ENCODE measurements around the gene POLR3G. TPM values are rescaled to one million over a fixed set of nuclear protein-coding genes. Genes with fewer than 3 reads are reported as not detected.

POLR3G gene
- total RNA-seq, 1 experiment from 2014 or later: 73.6 TPM

GRCh38 chr5:90483206-90483605 lies 8.5 kb downstream of the POLR3G start:
- no peak overlapping the region for H3K56ac ChIP-seq (ENCODE audit: insufficient read length, low read depth, low read length)
- H3K4me2 ChIP-seq (ENCODE audit: insufficient read depth, insufficient read length, low read length): no peak overlapping the region
- DNase-seq: no peak
- no peak overlapping the region for H3K9ac ChIP-seq (ENCODE audit: extremely low read depth, insufficient read length, low read length)
- no peak overlapping the region for H2AFZ ChIP-seq (ENCODE audit: low read length)
- no peak overlapping the region for H4K91ac ChIP-seq (ENCODE audit: insufficient read length, low read depth, low read length)
- no peaks in the 10 kb centered on the region for H3K23me2 ChIP-seq (ENCODE audit: insufficient read length, low read depth, low read length, poor library complexity, severe bottlenecking)
- no CpG with 5 or more reads among the region's 8 CpGs for WGBS (ENCODE audit: extremely low coverage, insufficient read length, low lambda C conversion rate)
- Mint-ChIP-seq H3K27ac (peak overlapping the region in 2 of 3 experiments; percentile 44 to 75; a peak in 5 of 7 replicates), H3K27me3 (ENCODE audit: low read depth) (no peaks in the 10 kb centered on the region), H3K4me1 (peaks cover 32 to 36% of the 10 kb centered on the region in 2 experiments), H3K36me3 (ENCODE audit: insufficient read depth in 1 of 3, low read depth in 3 of 3) (peaks cover 29 to 60% (median 54%) of the 10 kb centered on the region in 3 experiments), H3K4me3 (peak overlapping the region in 1 of 2 experiments; percentile 19; a peak in 1 of 5 replicates), H3K9me3 (no peaks in the 10 kb centered on the region)
- H2BK20ac ChIP-seq (ENCODE audit: low read depth, low read length, poor library complexity, severe bottlenecking): no peak overlapping the region
- no peak overlapping the region for H2AK5ac ChIP-seq (ENCODE audit: insufficient read length, low read length)
- no peak overlapping the region for H4K5ac ChIP-seq (ENCODE audit: insufficient read length, low read depth, low read length)
- H3K4ac ChIP-seq (ENCODE audit: low read depth, low read length): no peak overlapping the region
- no peak overlapping the region for H2BK15ac ChIP-seq (ENCODE audit: low read depth, low read length)
- H3K18ac ChIP-seq (ENCODE audit: insufficient read length, low read depth, low read length): no peak overlapping the region
- no peak overlapping the region for H2BK120ac ChIP-seq (ENCODE audit: low read depth, low read length, poor library complexity, severe bottlenecking)
- peaks cover 9% of the 10 kb centered on the region for H3K4me1 ChIP-seq (ENCODE audit: insufficient read depth, low read length)
- no peak overlapping the region for H3K23ac ChIP-seq (ENCODE audit: insufficient read length, low read depth, low read length)
- no peaks in the 10 kb centered on the region for H4K20me1 ChIP-seq (ENCODE audit: control insufficient read depth, insufficient read depth, insufficient read length)
- H4K8ac ChIP-seq (replicated peaks; ENCODE audit: insufficient read length, low read depth, low read length): no peak overlapping the region
- H3K27me3 ChIP-seq (ENCODE audit: insufficient read depth, low read length): no peaks in the 10 kb centered on the region
- H3K9me3 ChIP-seq (ENCODE audit: control insufficient read depth, low read depth, low read length): no peaks in the 10 kb centered on the region
- no peak overlapping the region for H3K14ac ChIP-seq (ENCODE audit: insufficient read depth, low read length)
- no peaks in the 10 kb centered on the region for H3K79me1 ChIP-seq (ENCODE audit: insufficient read depth, low read depth, low read length, poor library complexity, severe bottlenecking)
- no peak overlapping the region for H2BK5ac ChIP-seq (ENCODE audit: insufficient read length, low read length)
- no peak for TF ChIP-seq CTCF (conservative IDR thresholded peaks at IDR 0.05)
- no peak overlapping the region for H3K27ac ChIP-seq (ENCODE audit: insufficient read length, low read depth, low read length)
- H3K79me2 ChIP-seq (ENCODE audit: insufficient read depth, low read length): peaks cover 29% of the 10 kb centered on the region; the same call in 1 of the 2 replicates
- no peak overlapping the region for H2BK12ac ChIP-seq (ENCODE audit: insufficient read length, low read depth, low read length)
- no peak overlapping the region for H3T11ph ChIP-seq (ENCODE audit: low read length)
